Subcutaneous abdominal adipose tissue (tissue), 5 donors: ENCODE results near the gene RLBP1.

ENCODE experiments used
- H3K27ac ChIP-seq: one replicate; pipeline ENCODE4 v1.7.0; 2013; ENCODE audit warnings: low read depth, mild to moderate bottlenecking, inconsistent platforms, low read length, moderate library complexity
- H3K27me3 ChIP-seq, 5 donors: one replicate each; pipeline ENCODE4 v1.7.0; 2013; ENCODE audit warnings: low read length in 5 of 5, inconsistent platforms in 1 of 5; ENCODE audit not compliant: control insufficient read depth in 5 of 5, insufficient read depth in 4 of 5
- H3K36me3 ChIP-seq, 5 donors: one replicate each; pipeline ENCODE4 v1.7.0; 2013; ENCODE audit warnings: low read length in 5 of 5; ENCODE audit not compliant: control insufficient read depth in 5 of 5, insufficient read depth in 5 of 5
- H3K4me1 ChIP-seq, 5 donors: one replicate each; pipeline ENCODE4 v1.7.0; 2013; ENCODE audit warnings: low read length in 5 of 5, mild to moderate bottlenecking in 3 of 5, moderate library complexity in 1 of 5; ENCODE audit not compliant: control insufficient read depth in 5 of 5, insufficient read depth in 5 of 5
- H3K4me3 ChIP-seq, 5 donors: one replicate each; pipeline ENCODE4 v1.7.0; 2013; ENCODE audit warnings: low read length in 5 of 5, low read depth in 1 of 5
- H3K9ac ChIP-seq, 5 donors: one replicate each; pipeline ENCODE4 v1.7.0; 2013; ENCODE audit warnings: low read length in 5 of 5, mild to moderate bottlenecking in 4 of 5, moderate library complexity in 3 of 5
- H3K9me3 ChIP-seq, 5 donors: one replicate each; pipeline ENCODE4 v1.7.0; 2013; ENCODE audit warnings: low read length in 5 of 5; ENCODE audit not compliant: control insufficient read depth in 5 of 5
- donor health status: healthy.
- donor health status: healthy.
- donor health status: healthy.
- donor health status: healthy.
- donor health status: healthy.

Gene RLBP1

GRCh38 chr15:89196994-89197393 is 24.4 kb downstream of the RLBP1 start:
- H3K27ac ChIP-seq, result no peak overlapping the region
- H3K9me3 ChIP-seq, result no peaks in the 10 kb centered on the region
- peaks cover 3 to 13% (median 6%) of the 10 kb centered on the region in 5 donors for H3K4me1 ChIP-seq
- H3K9ac ChIP-seq, result no peak overlapping the region
- H3K36me3 ChIP-seq, result peaks cover 11 to 82% (median 49%) of the 10 kb centered on the region in 5 donors
- no peaks in the 10 kb centered on the region for H3K27me3 ChIP-seq
- no peak overlapping the region for H3K4me3 ChIP-seq

- no peaks in the 10 kb centered on the region for H3K27me3 ChIP-seq
- no peaks in the 10 kb centered on the region for H3K9me3 ChIP-seq
- peaks cover 3 to 13% (median 6%) of the 10 kb centered on the region in 5 donors for H3K4me1 ChIP-seq
- no peak overlapping the region for H3K4me3 ChIP-seq
- H3K9ac ChIP-seq, result no peak overlapping the region
- peaks cover 13 to 87% (median 53%) of the 10 kb centered on the region in 5 donors for H3K36me3 ChIP-seq
- no peak overlapping the region for H3K27ac ChIP-seq
Observed at GRCh38 chr15:89196241-89196640, 25.1 kb downstream of the RLBP1 start.

- Histone ChIP-seq H3K36me3 (peaks cover 13 to 87% (median 54%) of the 10 kb centered on the region in 5 donors), H3K27ac (no peak overlapping the region)
Observed at GRCh38 chr15:89195836-89196235, 25.5 kb downstream of the RLBP1 start.

GRCh38 chr15:89194608-89195007 is 26.8 kb downstream of the RLBP1 start:
- Histone ChIP-seq H3K4me3 (no peak overlapping the region), H3K27me3 (no peaks in the 10 kb centered on the region), H3K36me3 (peaks cover 19 to 93% (median 66%) of the 10 kb centered on the region in 5 donors), H3K9me3 (no peaks in the 10 kb centered on the region), H3K27ac (no peak overlapping the region), H3K9ac (no peak overlapping the region), H3K4me1 (peaks cover 2 to 10% (median 6%) of the 10 kb centered on the region in 5 donors)

More at GRCh38 chr15:89195836-89196235, 25.5 kb downstream of the RLBP1 start:
- H3K9me3 ChIP-seq, result no peaks in the 10 kb centered on the region
- H3K27me3 ChIP-seq, result no peaks in the 10 kb centered on the region
- no peak overlapping the region for H3K4me3 ChIP-seq
- H3K9ac ChIP-seq, result peak overlapping the region in 1 of 5 donors; percentile 20
- peaks cover 3 to 13% (median 6%) of the 10 kb centered on the region in 5 donors for H3K4me1 ChIP-seq

GRCh38 chr15:89192766-89193165 is 28.6 kb downstream of the RLBP1 start:
- Histone ChIP-seq H3K9ac (no peak overlapping the region), H3K4me1 (peaks cover 0 to 4% (median 4%) of the 10 kb centered on the region in 5 donors)

GRCh38 chr15:89192136-89192535 is 29.2 kb downstream of the RLBP1 start:
- Histone ChIP-seq H3K9me3 (no peaks in the 10 kb centered on the region), H3K9ac (no peak overlapping the region), H3K4me1 (peaks cover 0 to 4% (median 0%) of the 10 kb centered on the region in 5 donors), H3K4me3 (no peak overlapping the region), H3K27me3 (no peaks in the 10 kb centered on the region), H3K27ac (no peak overlapping the region), H3K36me3 (peaks cover 16 to 92% (median 80%) of the 10 kb centered on the region in 5 donors)

More at GRCh38 chr15:89192766-89193165, 28.6 kb downstream of the RLBP1 start:
- no peak overlapping the region for H3K27ac ChIP-seq
- H3K36me3 ChIP-seq, result peaks cover 16 to 93% (median 76%) of the 10 kb centered on the region in 5 donors
- H3K27me3 ChIP-seq, result no peaks in the 10 kb centered on the region
- H3K9me3 ChIP-seq, result no peaks in the 10 kb centered on the region
- H3K4me3 ChIP-seq, result no peak overlapping the region

GRCh38 chr15:89187986-89188514 is 33.3 kb downstream of the RLBP1 start:
- H3K27me3 ChIP-seq, result no peaks in the 10 kb centered on the region
- H3K9ac ChIP-seq, result no peak overlapping the region
- no peak overlapping the region for H3K27ac ChIP-seq
- H3K4me1 ChIP-seq, result no peaks in the 10 kb centered on the region
- no peak overlapping the region for H3K4me3 ChIP-seq
- H3K36me3 ChIP-seq, result peaks cover 14 to 87% (median 68%) of the 10 kb centered on the region in 5 donors
- H3K9me3 ChIP-seq, result no peaks in the 10 kb centered on the region

- H3K4me1 ChIP-seq, result no peaks in the 10 kb centered on the region
- H3K9me3 ChIP-seq, result no peaks in the 10 kb centered on the region
- no peak overlapping the region for H3K4me3 ChIP-seq
- H3K9ac ChIP-seq, result no peak overlapping the region
- no peak overlapping the region for H3K27ac ChIP-seq
- H3K36me3 ChIP-seq, result peaks cover 11 to 81% (median 65%) of the 10 kb centered on the region in 5 donors
- H3K27me3 ChIP-seq, result no peaks in the 10 kb centered on the region
Observed at GRCh38 chr15:89187301-89187985, 33.9 kb downstream of the RLBP1 start.

DNA sequence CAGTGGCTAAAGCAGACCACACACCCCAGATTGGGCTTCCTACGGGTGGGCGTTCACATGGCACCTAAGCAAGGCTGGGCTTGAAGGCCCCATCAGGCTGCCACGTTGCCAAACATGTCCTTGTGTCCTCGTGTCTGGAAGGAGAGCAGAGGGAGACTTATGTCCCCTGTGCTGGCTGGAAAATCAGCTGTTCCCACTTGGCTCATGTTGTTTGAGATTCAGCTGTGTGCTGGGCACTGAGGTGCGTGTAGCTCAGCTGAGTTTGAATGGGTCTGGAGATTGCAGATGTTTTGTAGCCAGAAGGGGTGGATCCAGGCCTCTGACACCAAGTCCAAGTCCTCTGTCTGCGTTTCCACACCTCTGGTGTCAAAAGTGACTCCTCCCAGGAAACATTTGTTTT is 34.6 kb downstream of the RLBP1 start:
- Histone ChIP-seq H3K9ac (no peak overlapping the region), H3K9me3 (no peaks in the 10 kb centered on the region), H3K4me3 (no peak overlapping the region), H3K27ac (no peak overlapping the region), H3K4me1 (no peaks in the 10 kb centered on the region), H3K27me3 (no peaks in the 10 kb centered on the region), H3K36me3 (peaks cover 6 to 77% (median 60%) of the 10 kb centered on the region in 5 donors)

DNA sequence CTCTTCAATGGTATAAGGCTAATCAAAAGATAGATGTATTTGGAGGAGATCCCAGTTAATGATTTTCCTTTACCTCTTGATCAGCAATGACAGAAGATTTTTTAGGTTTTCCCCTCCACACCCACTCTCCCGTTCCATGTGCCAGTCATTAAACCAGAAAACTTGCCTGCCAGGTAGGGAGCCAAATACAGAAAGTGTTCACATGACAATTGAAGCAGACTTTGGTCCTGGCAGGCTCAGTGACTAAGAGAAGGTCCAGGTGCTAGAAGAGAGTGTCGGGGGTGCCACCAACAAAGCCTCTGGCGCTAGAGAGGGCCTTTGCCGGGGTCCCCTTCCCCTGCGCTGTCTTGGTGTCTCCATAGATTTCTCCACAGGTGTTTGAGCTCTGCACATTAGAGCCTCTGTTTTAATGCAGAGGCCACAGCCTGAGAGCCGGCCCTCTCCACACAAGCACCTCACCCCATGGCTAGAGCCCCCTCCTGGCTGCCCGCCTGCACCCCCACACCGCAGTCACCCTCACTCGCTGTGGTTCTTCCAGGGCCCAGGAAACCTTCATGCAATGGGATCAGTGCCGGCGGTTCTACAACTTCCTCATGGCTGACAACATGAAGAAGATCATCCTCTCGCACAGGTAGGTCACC is 36.4 kb downstream of the RLBP1 start:
- Histone ChIP-seq H3K36me3 (peaks cover 0 to 66% (median 47%) of the 10 kb centered on the region in 5 donors), H3K4me3 (no peak overlapping the region), H3K27me3 (no peaks in the 10 kb centered on the region), H3K27ac (no peak overlapping the region), H3K4me1 (peaks cover 0 to 3% (median 0%) of the 10 kb centered on the region in 5 donors), H3K9me3 (no peaks in the 10 kb centered on the region), H3K9ac (no peak overlapping the region)
